Cardiac septum (tissue), 1 donor: Measurements from ENCODE around the gene EPB41L3. TPM values are rescaled to one million over a fixed set of nuclear protein-coding genes. Genes with fewer than 3 reads are reported as not detected.

Experiments used
- DNase-seq: peaks from one replicate; pipeline ENCODE4 v3.0.0-alpha.2; 2020; ENCODE audit warnings: low spot score
- intact Hi-C: fragments of 100-400 bp; cut with DNase I; formaldehyde crosslinking; loops from one replicate; pipeline ENCODE4 v1.14.0; 2022
- total RNA-seq: library from RNA; stranded (reverse); fragmentation: NEBNext Ultra II Directional; extraction: Animal tissue kit (Norgen Biotek cat#: 25700); gene quantifications from one replicate; pipeline ENCODE4 v1.2.1, GENCODE V29; 2021
- donor health status: DM: no; HTN: no; CAD: no.

EPB41L3 gene
- total RNA-seq, 1 donor from 2014 or later = 14.0 TPM

GRCh38 chr18:5463390-5463789 lies 80.4 kb downstream of the EPB41L3 start:
- intact Hi-C loops = loop anchor here (10.0 kb wide), 1 partner anchor 81 kb away; the partner anchor contains the start of gene EPB41L3
- no peak for DNase-seq

- intact Hi-C loops = loop anchor here (10.0 kb wide), 1 partner anchor 83 kb away; the partner anchor contains the start of gene EPB41L3
- no peak for DNase-seq
These were observed 81.6 kb downstream of the EPB41L3 start for GRCh38 chr18:5462227-5462626.

GRCh38 chr18:5461041-5461440 lies 82.8 kb downstream of the EPB41L3 start:
- DNase-seq = no peak
- intact Hi-C loops = loop anchor here (10.0 kb wide), 1 partner anchor 84 kb away; the partner anchor contains the start of gene EPB41L3

GRCh38 chr18:5457462-5457957 lies 86.3 kb downstream of the EPB41L3 start:
- no peak for DNase-seq
- intact Hi-C loops = no loop called here

- no peak for DNase-seq
- intact Hi-C loops = no loop called here
These were observed 87.0 kb downstream of the EPB41L3 start for GRCh38 chr18:5456577-5457461.

- intact Hi-C loops = no loop called here
- no peak for DNase-seq
These were observed 88.1 kb downstream of the EPB41L3 start for GRCh38 chr18:5455674-5456073.

- intact Hi-C loops = no loop called here
- no peak for DNase-seq
These were observed 90.8 kb downstream of the EPB41L3 start for GRCh38 chr18:5452943-5453443.

GRCh38 chr18:5451871-5452270 lies 91.9 kb downstream of the EPB41L3 start:
- intact Hi-C loops = no loop called here
- DNase-seq = no peak

- no peak for DNase-seq
- intact Hi-C loops = no loop called here
These were observed 92.6 kb downstream of the EPB41L3 start for GRCh38 chr18:5451150-5451549.

- intact Hi-C loops = no loop called here
- DNase-seq = no peak
These were observed 93.8 kb downstream of the EPB41L3 start for GRCh38 chr18:5449858-5450509.

GRCh38 chr18:5447442-5447841 lies 96.4 kb downstream of the EPB41L3 start:
- intact Hi-C loops = no loop called here
- no peak for DNase-seq

GRCh38 chr18:5444847-5445246 lies 99.0 kb downstream of the EPB41L3 start:
- no peak for DNase-seq
- intact Hi-C loops = no loop called here

GRCh38 chr18:5444269-5444668 lies 99.5 kb downstream of the EPB41L3 start:
- intact Hi-C loops = no loop called here
- DNase-seq = no peak

GRCh38 chr18:5439986-5440696 lies 103.7 kb downstream of the EPB41L3 start:
- intact Hi-C loops = no loop called here
- DNase-seq = no peak

- no peak for DNase-seq
- intact Hi-C loops = no loop called here
These were observed 109.4 kb downstream of the EPB41L3 start for GRCh38 chr18:5434425-5434824.

GRCh38 chr18:5431836-5432575 lies 111.8 kb downstream of the EPB41L3 start:
- DNase-seq = no peak
- intact Hi-C loops = no loop called here

- DNase-seq = no peak
- intact Hi-C loops = no loop called here
These were observed 113.7 kb downstream of the EPB41L3 start for GRCh38 chr18:5430131-5430530.

- DNase-seq = no peak
- intact Hi-C loops = no loop called here
These were observed 114.1 kb downstream of the EPB41L3 start for GRCh38 chr18:5429681-5430080.

- intact Hi-C loops = no loop called here
- DNase-seq = no peak
These were observed 118.1 kb downstream of the EPB41L3 start for GRCh38 chr18:5425721-5426120.
